Stimulated activated CD4-positive, alpha-beta T cell treated with anti-CD3 and anti-CD28 coated beads, Interleukin-15, amount 100 ng/mL, for 1 hour (primary cell): ENCODE measurements around the gene TAX1BP1.

Experiments
- DNase-seq, 2 donors: peaks; one replicate each; pipeline ENCODE4 v3.0.0-alpha.2; 2020; ENCODE audit warnings: low read depth in 1 of 2, low spot score in 1 of 2

The TAX1BP1 gene

DNA sequence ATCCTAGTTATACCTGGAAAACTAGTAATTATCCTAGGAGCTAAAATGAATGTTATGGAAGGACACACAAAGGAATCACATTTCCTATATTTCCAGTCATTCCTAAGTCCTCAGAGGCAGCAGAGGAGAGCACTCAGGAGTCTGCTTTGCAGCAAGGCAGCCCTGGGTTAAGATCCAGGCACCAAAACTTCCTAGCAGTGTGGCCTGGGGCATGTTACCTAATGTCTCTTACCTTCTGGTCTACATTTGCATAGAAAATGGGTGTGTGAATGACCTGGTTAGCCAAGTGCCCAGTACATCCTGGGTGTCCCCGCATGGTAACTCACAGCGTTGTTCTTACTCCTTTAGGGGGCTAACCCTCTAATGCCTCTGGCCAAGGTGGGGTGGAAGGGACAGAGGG, 135.9 kb downstream of the TAX1BP1 start:
- no peak for DNase-seq

DNA sequence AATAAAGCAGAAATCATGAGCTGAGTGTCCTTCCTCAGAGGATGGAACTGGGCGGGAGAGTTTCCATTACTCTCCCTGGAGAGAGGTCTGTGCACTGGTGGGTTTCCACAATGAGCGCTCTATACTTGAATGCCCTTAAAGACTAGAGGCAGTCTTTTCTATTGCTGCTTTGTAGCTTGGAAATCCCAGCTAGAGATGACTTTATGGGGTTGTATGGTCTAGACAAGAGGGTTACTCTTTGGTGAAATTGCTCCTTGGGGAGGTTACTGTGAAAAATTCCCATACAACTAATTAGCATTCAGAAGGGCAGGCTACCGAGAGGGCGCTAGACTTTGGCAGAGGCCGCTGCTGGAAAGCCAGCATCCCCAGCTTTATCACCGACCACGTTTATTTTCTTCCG, 136.8 kb downstream of the TAX1BP1 start:
- DNase-seq, result no peak
